Mesenchymal stem cell (in vitro differentiated cells and primary cell): ENCODE measurements around the gene HSD3B7.

Experiments used
- DNase-seq: peaks from one replicate; pipeline ENCODE4 v3.0.0-alpha.2; 2013
- H2AFZ ChIP-seq: one replicate; pipeline ENCODE4 v1.6.1; 2013; ENCODE audit warnings: low read depth, mild to moderate bottlenecking, control low read depth, inconsistent platforms, low read length, moderate library complexity
- H2AK5ac ChIP-seq: 2 replicates; pipeline ENCODE4 v1.6.1; 2013; ENCODE audit warnings: low read length, moderate library complexity, mild to moderate bottlenecking, inconsistent platforms; ENCODE audit not compliant: severe bottlenecking
- H2BK120ac ChIP-seq: one replicate; pipeline ENCODE4 v1.6.1; 2013; ENCODE audit warnings: low read depth, mild to moderate bottlenecking, inconsistent platforms, low read length, moderate library complexity
- H2BK12ac ChIP-seq, 2 experiments: one replicate each; pipeline ENCODE4 v1.6.1; 2013; ENCODE audit warnings: inconsistent platforms in 2 of 2, low read length in 2 of 2, mild to moderate bottlenecking in 2 of 2, moderate library complexity in 2 of 2, control low read depth in 1 of 2
- H2BK15ac ChIP-seq: one replicate; pipeline ENCODE4 v1.6.1; 2013; ENCODE audit warnings: mild to moderate bottlenecking, low read depth, inconsistent platforms; ENCODE audit not compliant: poor library complexity, severe bottlenecking
- H2BK5ac ChIP-seq: 2 replicates; pipeline ENCODE4 v1.6.1; 2013; ENCODE audit warnings: low read depth, mild to moderate bottlenecking, low read length, control low read depth, inconsistent platforms; ENCODE audit not compliant: poor library complexity, severe bottlenecking
- H3K14ac ChIP-seq, 2 experiments: one replicate each; pipeline ENCODE4 v1.6.1; 2013; ENCODE audit warnings: inconsistent platforms in 2 of 2, low read length in 2 of 2, control low read depth in 1 of 2, mild to moderate bottlenecking in 1 of 2, moderate library complexity in 1 of 2
- H3K18ac ChIP-seq, 2 experiments: one replicate each; pipeline ENCODE4 v1.6.1; 2013; ENCODE audit warnings: inconsistent platforms in 2 of 2, low read length in 2 of 2, control low read depth in 1 of 2, low read depth in 1 of 2, mild to moderate bottlenecking in 1 of 2
- H3K23ac ChIP-seq, 2 experiments: one replicate each; pipeline ENCODE4 v1.6.1; 2013; ENCODE audit warnings: inconsistent platforms in 2 of 2, low read length in 2 of 2, mild to moderate bottlenecking in 2 of 2, moderate library complexity in 2 of 2, control low read depth in 1 of 2
- H3K27ac ChIP-seq: 2 replicates; pipeline ENCODE4 v1.5.1; 2013; ENCODE audit warnings: mild to moderate bottlenecking, moderate library complexity, low read length, control low read depth, inconsistent platforms; ENCODE audit not compliant: poor library complexity, severe bottlenecking
- H3K27me3 ChIP-seq, 2 experiments: 2 replicates each; pipeline versions ENCODE4 v1.6.1 to v1.7.0; 2013; ENCODE audit warnings: low read length in 2 of 2, mild to moderate bottlenecking in 2 of 2, moderate library complexity in 2 of 2, control low read depth in 1 of 2, inconsistent platforms in 1 of 2; ENCODE audit not compliant: control insufficient read depth in 1 of 2, insufficient read depth in 1 of 2
- H3K36me3 ChIP-seq, 2 experiments: 2 replicates each; pipeline versions ENCODE4 v1.6.1 to v1.7.0; 2013; ENCODE audit warnings: low read length in 2 of 2, control low read depth in 1 of 2, inconsistent platforms in 1 of 2, low read depth in 1 of 2, mild to moderate bottlenecking in 1 of 2; ENCODE audit not compliant: insufficient read depth in 2 of 2, control insufficient read depth in 1 of 2
- H3K4ac ChIP-seq, 2 experiments: one replicate each; pipeline ENCODE4 v1.6.1; 2013; ENCODE audit warnings: inconsistent platforms in 2 of 2, low read length in 2 of 2, mild to moderate bottlenecking in 2 of 2, moderate library complexity in 2 of 2, control low read depth in 1 of 2, low read depth in 1 of 2
- H3K4me1 ChIP-seq: 2 replicates; pipeline ENCODE4 v1.6.1; 2013; ENCODE audit warnings: low read depth, low read length, control low read depth; ENCODE audit not compliant: control insufficient read depth, insufficient read depth
- H3K4me2 ChIP-seq: 2 replicates; pipeline ENCODE4 v1.6.1; 2013; ENCODE audit warnings: low read length, mild to moderate bottlenecking, inconsistent platforms; ENCODE audit not compliant: poor library complexity, severe bottlenecking
- H3K4me3 ChIP-seq, 2 experiments: 2 replicates each; pipeline versions ENCODE4 v1.5.1 to v1.7.0; 2013; ENCODE audit warnings: low read length in 2 of 2, mild to moderate bottlenecking in 2 of 2, control low read depth in 1 of 2, low read depth in 1 of 2; ENCODE audit not compliant: insufficient read depth in 1 of 2
- H3K79me1 ChIP-seq: replicated peaks from 2 replicates; pipeline ENCODE4 v1.6.1; 2013; ENCODE audit warnings: mild to moderate bottlenecking, control low read depth, low read length, inconsistent platforms; ENCODE audit not compliant: poor library complexity, severe bottlenecking
- H3K9ac ChIP-seq: 2 replicates; pipeline ENCODE4 v1.7.0; 2013; ENCODE audit warnings: mild to moderate bottlenecking, low read length, moderate library complexity
- H3K9me3 ChIP-seq: 2 replicates; pipeline ENCODE4 v1.7.0; 2013; ENCODE audit warnings: mild to moderate bottlenecking, low read length; ENCODE audit not compliant: control insufficient read depth
- H4K8ac ChIP-seq: one replicate; pipeline ENCODE4 v1.6.1; 2013; ENCODE audit warnings: inconsistent platforms, mild to moderate bottlenecking, low read length, moderate library complexity
- H4K91ac ChIP-seq: one replicate; pipeline ENCODE4 v1.6.1; 2013; ENCODE audit warnings: mild to moderate bottlenecking, low read length, inconsistent platforms
- WGBS: methylation state at CpG from one replicate; pipeline ENCODE4 v1.1.7; 2013; ENCODE audit warnings: mixed read lengths; 5-methylcytosine and 5-hydroxymethylcytosine counted together

HSD3B7 gene

DNA sequence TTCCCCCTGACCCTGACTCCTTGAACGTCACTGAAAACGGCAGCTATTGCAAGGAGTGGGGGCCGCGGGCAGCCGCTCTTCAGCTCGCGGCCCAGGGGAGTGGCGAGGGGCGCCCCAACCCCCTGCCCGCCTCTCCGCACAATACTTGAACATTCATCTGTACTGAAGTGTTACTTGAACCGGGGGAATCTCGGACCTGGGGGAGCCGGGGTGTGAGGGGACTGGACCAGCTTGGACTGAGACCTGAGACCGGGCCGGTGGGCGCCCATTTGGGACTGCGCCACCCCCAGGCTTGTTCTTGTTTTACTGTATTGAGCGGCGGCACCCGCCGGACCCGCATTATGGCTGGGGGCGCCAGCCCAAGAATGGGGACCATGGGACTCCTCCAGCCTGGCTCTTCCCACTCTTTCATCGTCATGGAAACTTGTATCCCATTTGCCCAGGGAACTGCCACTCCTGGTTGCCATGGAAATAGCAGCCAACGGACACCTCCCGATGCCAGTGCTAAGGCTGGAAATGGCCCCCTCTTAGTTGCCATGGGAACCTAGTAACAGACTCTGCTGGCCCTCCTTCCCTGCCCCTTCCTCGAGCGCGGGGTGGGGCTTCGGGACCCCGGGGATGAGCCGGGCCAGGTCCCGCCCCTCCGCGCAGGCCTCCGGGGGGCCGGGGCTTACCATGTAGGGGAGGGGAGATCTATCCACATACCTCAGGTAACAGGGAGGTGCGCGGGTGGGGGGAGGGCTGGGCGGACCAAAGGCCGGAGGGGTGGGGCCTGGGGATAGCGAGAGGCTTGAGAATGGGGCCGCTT lies 36.9 kb upstream of the HSD3B7 start:
- H2BK15ac ChIP-seq = peak overlapping the region; percentile 52
- peak overlapping the region; percentile 98 for H3K9ac ChIP-seq
- WGBS = 19% methylated on average over 42 of the region's 44 CpGs
- H3K27me3 ChIP-seq = no peaks in the 10 kb centered on the region
- peaks cover 22% of the 10 kb centered on the region for H3K4me1 ChIP-seq
- peak overlapping the region; percentile 95 for H2BK120ac ChIP-seq
- H3K14ac ChIP-seq = no peak overlapping the region
- H2BK12ac ChIP-seq = peak overlapping the region in 1 of 2 experiments; percentile 54
- H3K4me2 ChIP-seq = peak overlapping the region; percentile 74
- H3K9me3 ChIP-seq = no peaks in the 10 kb centered on the region
- H3K23ac ChIP-seq = no peak overlapping the region
- H2AK5ac ChIP-seq = no peak overlapping the region
- no peak overlapping the region for H2AFZ ChIP-seq
- H3K4me3 ChIP-seq = peak overlapping the region; percentile 82 to 99
- H3K27ac ChIP-seq = no peak overlapping the region
- peak overlapping the region; percentile 66 for H4K91ac ChIP-seq
- peak overlapping the region in 1 of 2 experiments; percentile 99 for H3K4ac ChIP-seq
- peak overlapping the region; percentile 19 for H4K8ac ChIP-seq
- H3K18ac ChIP-seq = peak overlapping the region in 1 of 2 experiments; percentile 86
- DNase-seq = peak; percentile 100
- peaks cover 34 to 37% of the 10 kb centered on the region in 2 experiments for H3K36me3 ChIP-seq
- H2BK5ac ChIP-seq = no peak overlapping the region
- H3K79me1 ChIP-seq = peaks cover 24% of the 10 kb centered on the region

DNA sequence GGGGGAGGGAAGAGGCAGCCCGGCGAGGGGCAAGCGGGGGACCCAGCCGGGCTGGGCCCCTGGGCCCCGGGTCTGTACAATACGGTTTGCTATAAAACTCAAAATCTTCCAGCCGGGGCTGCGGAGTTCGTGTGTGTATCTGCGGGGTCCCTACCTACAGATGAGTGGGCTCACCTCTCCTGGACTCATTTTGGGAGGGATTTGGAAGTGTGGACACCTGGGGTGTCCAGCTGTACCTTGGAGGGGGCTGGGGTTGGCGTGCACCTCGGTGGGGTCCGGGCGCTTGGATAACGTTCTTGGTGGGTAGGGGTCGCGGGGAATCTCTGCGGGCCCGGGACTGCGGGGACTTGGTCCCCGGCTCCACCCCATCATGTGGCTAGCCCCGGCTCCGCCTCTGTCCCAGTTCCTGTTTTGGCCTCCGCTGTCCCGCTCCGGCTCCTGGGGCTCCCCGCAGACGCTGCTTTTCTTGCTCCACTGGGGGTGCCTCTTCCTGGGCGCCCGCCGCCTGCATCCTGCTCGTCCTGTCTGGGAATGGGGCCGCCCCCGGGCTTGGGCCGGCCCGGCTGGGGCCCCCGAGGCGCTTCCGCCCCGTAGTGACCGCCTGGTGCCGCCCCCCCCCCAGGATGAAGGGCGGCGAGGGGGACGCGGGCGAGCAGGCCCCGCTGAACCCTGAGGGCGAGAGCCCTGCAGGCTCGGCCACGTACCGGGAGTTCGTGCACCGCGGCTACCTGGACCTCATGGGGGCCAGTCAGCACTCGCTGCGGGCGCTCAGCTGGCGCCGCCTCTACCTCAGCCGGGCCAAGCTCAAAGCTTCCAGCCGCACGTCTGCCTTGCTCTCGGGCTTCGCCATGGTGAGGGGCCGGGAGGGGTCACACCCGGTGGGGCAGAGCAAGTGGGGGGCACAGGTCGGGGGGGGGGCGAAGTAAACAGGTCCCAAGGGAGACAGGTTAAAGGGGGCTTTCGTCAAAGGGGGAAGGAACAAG lies 36.0 kb upstream of the HSD3B7 start, which contains the start of gene ORAI3:
TSS of gene ORAI3 (plus strand) at position 402 of the 983 bp plus-strand sequence. CDS start at position 624, 222 bp downstream.
- peak within 1 kb of the TSS; percentile 71 to 99 for H3K4ac ChIP-seq
- peak within 1 kb of the TSS; percentile 46 to 61 for H2BK12ac ChIP-seq
- peaks cover 31% of the 10 kb centered on the region for H3K4me1 ChIP-seq
- peak within 1 kb of the TSS; percentile 65 to 96 for H3K14ac ChIP-seq
- peak; percentile 82 for DNase-seq
- H2BK120ac ChIP-seq = peak within 1 kb of the TSS; percentile 98
- peaks cover 33 to 36% of the 10 kb centered on the region in 2 experiments for H3K36me3 ChIP-seq
- peak within 1 kb of the TSS; percentile 97 for H4K91ac ChIP-seq
- H3K4me2 ChIP-seq = peak within 1 kb of the TSS; percentile 74
- no peaks in the 10 kb centered on the region for H3K27me3 ChIP-seq
- H2BK15ac ChIP-seq = peak within 1 kb of the TSS; percentile 88
- peak within 1 kb of the TSS; percentile 55 for H2AFZ ChIP-seq
- peak within 1 kb of the TSS; percentile 98 for H3K9ac ChIP-seq
- H3K23ac ChIP-seq = peak within 1 kb of the TSS in 1 of 2 experiments; percentile 53
- H4K8ac ChIP-seq = peak within 1 kb of the TSS; percentile 97
- peak within 1 kb of the TSS; percentile 92 for H3K27ac ChIP-seq
- peak within 1 kb of the TSS; percentile 82 to 99 for H3K4me3 ChIP-seq
- H2BK5ac ChIP-seq = peak within 1 kb of the TSS; percentile 76
- H3K79me1 ChIP-seq = peaks cover 18% of the 10 kb centered on the region
- under 1% methylated on average over 59 of the region's 70 CpGs for WGBS
- no peaks in the 10 kb centered on the region for H3K9me3 ChIP-seq
- H3K18ac ChIP-seq = peak within 1 kb of the TSS; percentile 86 to 91
- peak within 1 kb of the TSS; percentile 91 for H2AK5ac ChIP-seq

DNA sequence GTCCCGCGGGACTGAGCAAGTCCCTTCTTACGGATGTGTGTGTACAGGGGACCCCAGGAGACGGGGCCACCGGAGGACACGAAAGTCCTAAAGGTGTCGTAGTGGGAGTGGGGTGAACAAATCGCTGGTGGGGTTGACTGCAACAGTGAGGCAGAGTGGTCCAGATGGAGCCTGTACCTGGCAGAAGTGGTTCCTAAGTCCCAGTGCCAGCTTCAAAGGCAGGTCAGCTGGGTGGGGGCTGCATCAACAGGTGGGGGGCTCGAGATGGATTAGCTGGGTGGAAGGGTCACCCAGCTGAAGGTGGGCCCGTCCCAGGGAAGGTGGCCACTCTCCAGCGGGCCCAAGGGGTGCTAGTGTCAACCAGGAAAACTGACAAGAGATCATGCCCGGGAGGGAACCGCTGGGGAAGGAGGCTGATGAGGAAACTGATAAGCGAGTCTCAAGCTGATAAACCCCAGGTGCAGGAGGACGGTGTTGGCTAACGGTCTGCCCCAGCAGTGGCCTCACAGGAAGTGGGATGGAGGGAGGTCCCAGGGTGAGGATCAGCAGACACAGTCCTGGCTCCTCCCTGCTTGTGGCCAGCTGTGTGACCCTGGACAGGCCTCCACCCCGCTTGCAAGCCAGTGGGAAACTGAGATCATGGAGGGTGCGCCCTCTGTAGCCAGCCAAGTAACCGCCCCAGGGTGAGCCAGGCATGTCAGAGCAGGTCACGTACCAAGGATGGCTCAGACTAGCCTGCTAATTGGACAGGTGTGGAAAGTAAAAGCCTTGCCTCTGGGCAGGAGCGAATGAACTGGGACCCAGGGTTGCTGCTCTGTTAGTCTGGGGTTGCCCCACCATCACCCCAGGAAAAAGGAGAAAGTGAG lies 35.1 kb upstream of the HSD3B7 start:
- Histone ChIP-seq H2BK120ac (peak overlapping the region; percentile 98), H3K23ac (no peak overlapping the region), H2BK12ac (peak overlapping the region; percentile 46 to 83), H3K27me3 (no peaks in the 10 kb centered on the region), H3K36me3 (peaks cover 24 to 31% of the 10 kb centered on the region in 2 experiments), H3K4me3 (peak overlapping the region; percentile 82 to 99), H2AK5ac (peak overlapping the region; percentile 29), H3K27ac (peak overlapping the region; percentile 43), H2BK15ac (peak overlapping the region; percentile 88), H3K4me1 (peaks cover 31% of the 10 kb centered on the region), H3K18ac (peak overlapping the region; percentile 86 to 91), H3K14ac (peak overlapping the region in 1 of 2 experiments; percentile 90), H3K4me2 (peak overlapping the region; percentile 74), H2BK5ac (no peak overlapping the region), H2AFZ (no peak overlapping the region), H3K4ac (peak overlapping the region; percentile 69 to 98), H4K8ac (peak overlapping the region; percentile 58), H3K79me1 (peaks cover 16% of the 10 kb centered on the region), H4K91ac (peak overlapping the region; percentile 97), H3K9ac (peak overlapping the region; percentile 98), H3K9me3 (no peaks in the 10 kb centered on the region)
- 6% methylated on average over 21 of the region's 21 CpGs for WGBS
- DNase-seq = peak; percentile 92
